NCI-H146 (cell line): ENCODE results near the gene SLC2A4.

Experiments
- DNase-seq: peaks from one replicate; lab custom pipeline; 2025; lab: John Stamatoyannopoulos, UW

The SLC2A4 gene

DNA sequence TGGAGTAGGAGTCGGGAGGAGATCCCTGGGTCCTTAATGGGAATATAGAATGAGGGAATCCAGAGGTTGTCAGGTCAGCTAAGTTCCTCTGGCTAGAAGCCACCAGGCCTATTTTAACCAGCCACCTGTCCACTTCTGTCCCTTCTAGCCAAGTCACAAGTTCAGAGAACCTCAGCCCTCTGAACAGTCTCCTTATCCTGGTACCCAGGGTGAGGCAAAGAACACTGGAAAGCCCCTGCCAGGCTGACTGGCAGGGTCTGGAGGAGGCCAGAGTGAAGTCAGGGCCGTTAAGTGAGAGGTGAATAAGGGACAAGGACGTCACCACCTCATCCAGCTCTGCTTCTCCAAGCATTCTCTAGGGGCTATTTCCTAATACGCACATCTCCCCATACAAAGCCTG is 32.7 kb upstream of the SLC2A4 start:
- no peak for DNase-seq

DNA sequence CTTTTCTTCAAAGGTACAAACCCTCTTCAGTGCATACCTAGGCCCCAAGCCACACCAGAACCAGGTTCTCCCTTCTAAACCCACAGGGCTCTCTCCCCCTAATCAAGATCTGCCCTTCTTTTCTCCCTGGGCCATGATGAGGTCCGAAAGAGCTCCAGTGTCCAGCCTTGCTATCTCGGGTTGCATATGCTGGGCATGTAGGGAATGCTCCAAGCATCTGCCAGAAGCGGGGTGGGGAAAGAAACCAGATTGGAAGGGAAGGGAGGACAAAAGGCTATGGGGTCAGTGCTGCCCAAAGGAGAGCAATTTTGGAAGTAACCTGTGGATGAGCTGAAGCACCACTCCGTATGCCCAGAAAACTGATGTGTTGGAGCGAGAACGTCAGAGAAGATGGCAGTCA is 32.3 kb upstream of the SLC2A4 start:
- DNase-seq = no peak

DNA sequence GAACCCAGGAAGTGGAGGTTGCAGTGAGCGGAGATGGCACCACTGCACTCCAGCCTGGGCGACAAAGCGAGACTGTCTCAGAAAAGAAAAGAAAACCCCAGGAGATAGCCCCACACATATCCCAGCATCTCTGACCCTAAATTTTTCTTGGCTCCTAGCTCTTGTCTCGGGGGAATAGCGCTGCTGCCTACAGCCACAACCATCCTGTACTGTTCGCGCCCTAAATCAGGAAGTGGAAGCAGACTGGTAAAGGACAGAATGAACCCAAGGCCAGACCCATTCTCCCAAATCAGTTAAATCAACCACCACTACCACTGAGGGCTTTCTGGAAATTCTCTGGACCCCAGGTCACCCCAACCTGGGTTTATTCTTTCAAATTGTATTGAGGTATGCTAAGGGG is 31.7 kb upstream of the SLC2A4 start:
- no peak for DNase-seq

DNA sequence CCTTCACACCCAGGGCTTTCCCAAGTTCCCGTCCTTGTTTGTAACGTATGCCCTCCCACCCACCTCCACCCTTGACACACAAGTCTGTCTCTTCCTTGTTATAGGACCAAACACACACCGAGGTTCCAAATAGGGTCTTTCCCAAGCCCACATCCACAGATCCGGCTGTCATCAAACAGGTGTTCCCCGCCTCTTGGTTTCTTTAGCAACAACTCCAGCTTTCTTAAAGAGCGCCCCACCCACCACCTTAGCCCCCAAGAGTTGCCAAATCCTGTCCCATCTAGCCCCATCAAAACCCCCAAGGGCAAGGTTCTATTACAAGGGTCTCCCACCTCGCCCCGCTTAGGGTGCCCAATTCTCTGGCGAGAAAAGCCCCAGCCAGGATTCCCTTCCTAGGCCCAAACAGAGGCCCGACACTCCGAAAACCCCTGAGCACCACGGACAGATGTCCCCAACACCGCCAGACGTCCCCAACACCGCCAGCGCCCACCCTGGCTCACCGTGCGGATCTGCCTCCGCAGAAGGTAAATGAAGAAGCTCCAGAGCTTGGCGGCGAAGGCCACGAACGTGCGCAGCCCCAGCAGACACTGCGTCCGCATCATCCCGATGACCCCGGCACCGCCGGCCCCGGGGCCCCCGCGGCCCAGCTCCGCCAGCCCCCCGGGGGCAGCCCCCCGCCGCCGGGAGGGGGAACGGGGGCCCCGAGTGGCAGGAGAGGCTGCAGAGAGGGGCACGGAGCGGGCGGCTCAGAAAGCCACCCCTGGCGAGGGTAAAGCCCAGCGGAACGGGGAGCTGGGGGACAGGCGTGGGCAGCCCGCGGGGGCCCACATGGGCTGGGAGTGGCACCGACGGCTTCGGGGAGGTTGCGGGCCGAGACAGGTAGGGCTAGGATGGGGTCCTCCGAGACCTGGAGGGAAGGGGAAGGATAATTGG is 30.6 kb upstream of the SLC2A4 start:
- DNase-seq = no peak

DNA sequence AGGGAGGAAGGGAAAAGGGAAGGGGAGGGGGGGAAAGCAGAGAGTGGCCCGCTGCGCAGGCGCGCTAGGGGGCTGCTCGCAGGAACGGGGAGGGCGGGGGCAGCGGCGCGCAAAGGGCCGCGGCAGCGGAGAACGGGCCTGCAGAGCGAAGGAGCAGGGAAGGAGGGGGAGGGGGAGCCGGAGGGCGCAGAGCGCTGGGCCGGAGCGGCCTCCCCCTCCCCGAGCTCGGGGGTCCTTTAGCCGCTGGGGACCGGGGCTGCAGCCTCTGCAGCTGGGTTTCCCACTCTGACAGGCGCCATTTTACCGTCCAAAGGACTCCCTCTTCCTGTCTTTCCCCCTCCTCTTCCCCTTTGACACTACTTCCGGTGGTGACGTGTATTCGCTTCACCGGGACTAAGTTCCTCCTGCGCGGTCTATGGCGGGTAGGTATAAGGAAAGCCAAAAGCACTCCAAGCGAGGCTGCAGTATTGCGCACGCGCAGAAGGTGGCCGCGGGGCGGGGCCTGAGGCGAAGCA is 29.8 kb upstream of the SLC2A4 start, which contains the start of gene CTDNEP1:
Gene CTDNEP1 (minus strand): TSS at position 74 of the 515 bp plus-strand sequence. CDS start 438 bp downstream, outside the sequence.
- peak; percentile 99 for DNase-seq

DNA sequence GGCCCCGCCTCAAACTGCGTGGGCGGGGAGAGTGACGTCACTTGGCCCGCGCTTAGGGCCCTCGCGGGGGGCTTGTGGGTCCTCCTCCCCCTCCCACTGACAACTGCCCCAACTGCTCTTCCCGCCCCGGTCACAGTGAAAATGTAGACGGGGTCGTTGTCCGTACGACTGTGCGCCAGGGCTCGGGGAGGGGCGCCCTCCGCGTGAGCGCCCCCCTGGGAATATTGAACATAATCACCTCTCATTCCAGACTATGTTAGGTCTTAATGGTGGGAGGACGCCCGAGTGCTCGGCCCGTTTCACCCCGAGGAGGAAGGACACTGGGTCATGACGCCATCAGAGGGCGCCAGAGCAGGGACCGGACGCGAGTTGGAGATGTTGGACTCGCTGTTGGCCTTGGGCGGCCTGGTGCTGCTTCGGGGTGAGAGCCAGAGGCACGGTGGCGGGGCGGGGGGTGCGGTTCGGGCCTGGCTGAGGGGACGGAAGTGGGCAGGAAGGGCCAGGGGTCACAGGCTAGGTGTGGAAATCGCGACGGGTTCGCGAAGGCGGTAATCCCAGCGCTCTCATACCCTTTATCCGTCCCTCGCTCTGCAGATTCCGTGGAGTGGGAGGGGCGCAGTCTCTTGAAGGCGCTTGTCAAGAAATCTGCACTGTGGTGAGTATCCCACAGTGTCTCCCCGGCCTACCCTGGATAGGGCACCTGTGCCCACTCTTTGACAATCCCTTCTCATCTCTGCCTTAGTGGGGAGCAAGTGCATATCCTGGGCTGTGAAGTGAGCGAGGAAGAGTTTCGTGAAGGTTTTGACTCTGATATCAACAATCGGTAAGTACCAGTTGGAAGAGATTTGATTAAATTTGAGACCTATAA is 29.1 kb upstream of the SLC2A4 start, which contains the start of gene ELP5:
Gene ELP5 (plus strand): TSS at position 40 of the 868 bp plus-strand sequence. CDS start 336 bp downstream, at position 376.
- DNase-seq = peak; percentile 91

DNA sequence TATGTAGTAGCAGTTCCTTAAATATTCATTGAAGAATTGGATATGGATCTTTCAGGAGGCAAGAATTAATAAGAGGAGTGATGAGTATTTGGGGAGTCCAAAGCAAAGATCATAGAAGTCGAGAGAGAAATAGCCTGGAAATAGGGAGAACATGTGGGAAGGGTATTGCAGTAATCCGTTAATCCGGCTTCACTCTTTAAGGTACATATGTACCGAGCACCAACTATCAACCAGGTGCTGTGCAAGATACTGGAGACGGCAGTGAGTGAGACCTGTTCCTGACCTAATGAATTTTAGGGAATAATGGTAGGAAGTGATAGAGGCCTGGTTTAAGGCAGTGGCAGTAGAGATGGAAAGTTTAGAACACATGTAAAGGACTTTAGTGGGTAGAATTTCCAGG is 28.4 kb upstream of the SLC2A4 start:
- no peak for DNase-seq

DNA sequence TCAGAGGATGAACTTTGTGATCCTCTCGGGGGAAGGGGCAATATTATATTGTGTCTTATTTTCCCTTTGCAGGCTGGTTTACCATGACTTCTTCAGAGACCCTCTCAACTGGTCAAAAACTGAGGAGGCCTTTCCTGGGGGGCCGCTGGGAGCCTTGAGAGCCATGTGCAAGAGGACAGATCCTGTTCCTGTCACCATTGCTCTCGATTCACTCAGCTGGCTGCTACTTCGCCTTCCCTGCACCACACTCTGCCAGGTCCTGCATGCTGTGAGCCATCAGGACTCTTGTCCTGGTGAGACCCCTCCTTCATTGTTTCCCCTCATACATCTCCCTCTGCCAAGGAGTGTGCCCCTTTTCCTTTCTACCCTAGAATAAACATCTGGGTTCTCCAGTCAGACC is 27.0 kb upstream of the SLC2A4 start:
- DNase-seq = no peak

DNA sequence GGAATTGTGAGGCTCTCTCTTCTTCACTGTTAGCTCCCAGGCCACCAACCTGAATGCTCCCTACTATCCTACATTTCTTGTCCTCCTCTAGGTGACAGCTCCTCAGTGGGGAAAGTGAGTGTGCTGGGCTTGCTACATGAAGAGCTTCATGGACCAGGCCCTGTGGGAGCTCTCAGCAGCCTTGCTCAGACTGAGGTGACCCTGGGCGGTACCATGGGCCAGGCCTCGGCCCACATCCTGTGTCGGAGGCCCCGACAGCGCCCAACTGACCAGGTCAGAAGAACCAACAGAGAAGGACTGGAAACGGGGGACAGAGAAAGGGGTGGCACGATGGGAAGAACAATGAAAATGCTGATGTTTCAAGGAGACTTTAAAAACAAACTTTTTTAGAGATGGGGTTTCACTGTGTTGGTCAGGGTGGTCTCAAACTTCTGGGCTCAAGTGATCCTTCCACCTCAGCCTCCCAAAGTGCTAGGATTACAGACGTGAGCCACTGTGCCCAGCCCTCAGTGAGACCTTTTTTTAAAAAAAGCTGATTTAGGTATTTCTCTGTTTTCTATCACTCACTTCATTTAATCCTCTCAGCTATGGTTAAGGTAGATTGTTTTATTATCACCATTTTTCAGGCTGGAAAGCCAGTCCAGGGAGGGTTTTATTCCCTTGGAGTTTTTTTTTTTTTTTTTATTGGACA is 24.6 kb upstream of the SLC2A4 start:
- no peak for DNase-seq

DNA sequence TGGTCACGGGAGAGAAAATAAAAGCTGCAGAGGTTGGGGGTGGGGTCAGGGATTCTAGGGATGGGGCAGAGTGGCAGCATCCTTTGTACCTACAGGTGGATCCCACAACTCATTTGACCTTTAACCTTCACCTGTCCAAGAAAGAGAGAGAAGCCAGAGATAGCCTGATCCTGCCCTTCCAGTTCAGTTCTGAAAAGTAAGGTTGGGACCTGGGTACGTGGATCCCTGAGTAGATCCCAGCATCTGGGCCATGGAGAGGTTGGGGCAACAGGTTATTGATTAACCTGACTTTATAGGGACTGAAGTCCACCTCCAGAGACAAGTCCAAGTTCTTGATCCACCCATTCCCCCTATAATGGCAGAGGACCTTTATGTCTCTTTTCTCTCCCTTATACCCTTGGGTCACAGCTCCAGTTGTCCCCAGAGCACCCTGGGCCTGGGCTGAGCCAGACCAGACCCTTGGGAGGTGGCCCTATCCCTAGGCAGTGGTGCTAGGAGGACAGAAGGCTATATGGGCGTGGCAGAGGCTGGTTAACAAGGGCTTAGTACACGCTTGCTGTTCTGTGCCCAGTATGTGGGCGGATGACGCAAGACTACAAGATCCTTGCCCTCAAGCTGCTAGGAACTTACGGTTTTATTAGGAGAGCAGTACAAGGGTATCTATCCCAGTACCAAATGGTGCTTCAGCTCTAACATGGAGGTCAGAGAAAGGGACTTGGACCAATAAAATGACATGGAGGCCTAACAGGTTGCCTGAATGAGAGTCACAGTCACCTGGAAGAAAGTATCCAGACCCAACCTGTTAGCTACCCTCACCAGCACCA is 22.6 kb upstream of the SLC2A4 start:
- no peak for DNase-seq

DNA sequence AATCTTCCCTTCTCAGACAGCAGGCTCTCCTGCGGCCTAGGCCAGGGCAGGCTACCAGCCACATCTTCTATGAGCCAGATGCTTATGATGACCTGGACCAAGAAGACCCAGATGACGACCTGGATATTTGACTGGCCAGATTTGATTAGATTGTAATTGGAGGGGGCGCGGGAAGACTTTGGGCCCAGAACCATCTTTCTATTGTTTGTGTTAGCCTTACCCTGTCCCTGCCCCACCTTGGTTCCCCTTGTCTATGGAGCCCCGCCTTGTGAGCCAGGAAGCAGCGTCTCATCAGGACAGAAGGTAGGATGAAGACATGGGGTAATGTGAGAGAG is 22.0 kb upstream of the SLC2A4 start:
- DNase-seq = no peak

DNA sequence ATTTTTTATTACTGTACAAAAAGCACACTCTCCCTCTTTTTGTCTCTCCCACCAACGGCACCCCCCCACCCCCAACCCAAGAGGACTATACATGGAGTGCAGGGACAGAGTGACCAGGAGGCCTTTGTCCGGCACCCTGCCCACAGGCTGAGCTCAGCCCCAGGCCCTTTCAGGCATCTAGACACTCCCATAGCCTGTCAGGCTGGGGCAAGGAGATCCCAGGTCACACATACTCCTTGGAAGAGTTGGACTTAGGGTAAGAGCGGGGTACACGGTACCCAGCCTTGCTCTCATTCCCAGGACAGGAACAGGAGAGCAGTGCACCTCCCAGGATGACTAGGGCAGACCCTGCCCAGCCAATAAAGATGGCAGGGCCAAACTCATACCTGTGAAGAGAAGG is 21.4 kb upstream of the SLC2A4 start:
- DNase-seq = no peak

DNA sequence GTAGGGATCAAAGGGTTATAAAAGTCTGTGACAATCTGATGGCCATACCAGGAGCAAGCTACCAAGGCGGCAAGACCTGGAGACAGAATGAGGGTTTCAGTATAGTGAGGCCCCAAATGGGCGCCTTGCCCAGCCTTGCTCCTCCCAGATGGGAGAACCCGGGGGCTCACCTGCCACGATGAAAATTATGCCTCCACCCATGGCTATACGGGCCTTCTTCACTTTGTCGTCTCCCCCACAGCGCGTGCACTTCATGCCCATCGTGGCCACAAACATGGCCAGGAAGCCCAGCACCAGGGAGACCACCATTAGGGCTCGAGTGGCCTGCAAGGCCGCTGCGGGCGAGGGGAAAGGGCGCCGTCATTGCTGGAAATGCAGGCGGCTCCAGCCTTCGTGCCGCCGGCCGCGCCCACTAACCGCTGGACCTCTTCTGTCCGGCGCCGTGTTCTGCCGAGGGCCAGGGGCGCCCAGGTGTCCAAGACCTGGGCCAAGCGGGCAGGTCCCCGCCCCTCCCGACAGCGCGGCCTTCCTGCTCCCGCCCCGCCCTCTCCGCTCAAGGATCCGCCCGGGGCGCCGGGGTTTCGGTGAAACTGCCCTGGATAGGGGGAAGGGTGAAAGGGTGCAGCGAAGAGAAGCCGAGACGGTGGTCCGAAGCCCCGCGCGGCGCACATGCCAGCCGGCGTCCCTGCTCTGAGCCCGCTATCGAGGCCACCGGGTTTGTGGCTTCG is 20.7 kb upstream of the SLC2A4 start:
- peak; percentile 80 for DNase-seq

DNA sequence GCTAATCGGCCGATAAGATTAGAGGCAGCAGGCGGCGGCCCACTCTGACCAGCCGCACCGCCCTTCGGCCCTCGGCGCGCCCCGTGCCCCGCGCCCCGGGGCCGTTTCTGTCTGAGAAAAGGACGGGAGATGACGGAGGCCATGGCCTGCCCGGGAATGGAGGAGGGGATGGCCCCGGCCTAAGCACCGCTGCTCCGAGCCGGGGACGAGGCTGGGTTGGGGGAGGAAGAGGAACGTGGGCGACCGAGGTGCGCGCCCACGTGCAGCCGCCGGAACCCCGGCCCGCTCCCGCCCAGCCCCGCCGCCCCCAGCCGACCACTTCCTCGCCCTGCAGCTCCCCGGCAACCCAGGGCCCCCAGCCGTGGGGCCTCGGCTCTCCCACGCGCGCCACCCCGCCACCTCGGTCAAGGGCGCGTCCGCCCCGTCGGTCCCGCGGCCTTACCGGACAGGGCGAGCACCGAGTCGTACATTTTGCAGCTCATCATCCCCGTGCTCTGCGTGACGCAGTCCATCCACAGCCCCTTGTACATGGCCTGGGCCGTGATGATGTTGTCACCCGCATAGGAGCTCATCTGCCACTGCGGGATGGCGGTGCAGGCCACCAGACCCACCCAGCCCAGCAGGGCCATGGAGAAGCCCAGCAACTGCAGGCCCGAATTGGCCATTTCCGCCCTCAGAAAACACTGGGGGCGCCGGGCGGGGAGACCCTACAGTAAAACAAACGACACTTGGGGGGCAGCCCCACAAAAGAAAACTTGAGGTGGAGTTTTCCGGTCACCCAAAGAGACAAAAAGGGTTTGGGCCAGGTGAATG is 19.9 kb upstream of the SLC2A4 start:
- peak; percentile 43 for DNase-seq

DNA sequence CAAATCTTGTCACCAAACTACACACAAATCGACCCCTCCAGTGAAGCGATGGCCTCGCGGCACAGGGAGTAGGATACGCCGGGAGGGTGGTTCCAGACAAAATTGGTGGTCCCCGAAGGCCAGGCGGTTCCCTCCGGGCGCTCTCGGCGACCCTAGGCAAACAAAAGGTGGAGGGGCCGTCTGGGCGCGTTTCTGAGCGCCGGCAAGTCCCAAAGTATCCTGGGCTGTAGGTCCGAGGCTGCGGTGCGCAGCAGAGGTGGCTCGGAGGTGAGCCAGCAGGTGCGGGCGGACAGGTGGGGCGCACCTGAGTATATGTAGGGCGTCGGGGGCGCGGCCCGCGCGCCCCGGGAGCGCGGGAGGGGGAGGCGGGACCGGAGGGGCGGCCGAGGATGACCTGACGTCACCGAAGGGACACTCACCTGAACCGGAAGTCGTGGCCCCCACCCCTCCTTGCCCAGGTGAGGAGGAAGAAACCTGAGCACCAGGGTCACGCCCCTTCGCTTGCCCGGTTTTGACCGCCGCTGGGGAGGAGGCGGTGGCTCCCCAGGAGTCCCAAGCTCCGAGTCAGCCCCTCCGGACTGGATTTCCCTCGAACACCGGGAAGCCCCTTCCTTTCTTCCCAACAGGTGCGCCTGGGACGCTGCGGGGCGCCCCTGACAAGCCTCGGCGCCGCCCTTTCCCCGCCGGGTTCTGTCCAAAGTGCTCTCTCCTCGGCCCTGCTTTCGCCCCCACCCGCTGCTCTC is 19.2 kb upstream of the SLC2A4 start, which contains the start of gene CLDN7:
Gene CLDN7 (minus strand): TSS at position 287 of the 743 bp plus-strand sequence. CDS start 435 bp downstream, outside the sequence.
- peak; percentile 95 for DNase-seq

DNA sequence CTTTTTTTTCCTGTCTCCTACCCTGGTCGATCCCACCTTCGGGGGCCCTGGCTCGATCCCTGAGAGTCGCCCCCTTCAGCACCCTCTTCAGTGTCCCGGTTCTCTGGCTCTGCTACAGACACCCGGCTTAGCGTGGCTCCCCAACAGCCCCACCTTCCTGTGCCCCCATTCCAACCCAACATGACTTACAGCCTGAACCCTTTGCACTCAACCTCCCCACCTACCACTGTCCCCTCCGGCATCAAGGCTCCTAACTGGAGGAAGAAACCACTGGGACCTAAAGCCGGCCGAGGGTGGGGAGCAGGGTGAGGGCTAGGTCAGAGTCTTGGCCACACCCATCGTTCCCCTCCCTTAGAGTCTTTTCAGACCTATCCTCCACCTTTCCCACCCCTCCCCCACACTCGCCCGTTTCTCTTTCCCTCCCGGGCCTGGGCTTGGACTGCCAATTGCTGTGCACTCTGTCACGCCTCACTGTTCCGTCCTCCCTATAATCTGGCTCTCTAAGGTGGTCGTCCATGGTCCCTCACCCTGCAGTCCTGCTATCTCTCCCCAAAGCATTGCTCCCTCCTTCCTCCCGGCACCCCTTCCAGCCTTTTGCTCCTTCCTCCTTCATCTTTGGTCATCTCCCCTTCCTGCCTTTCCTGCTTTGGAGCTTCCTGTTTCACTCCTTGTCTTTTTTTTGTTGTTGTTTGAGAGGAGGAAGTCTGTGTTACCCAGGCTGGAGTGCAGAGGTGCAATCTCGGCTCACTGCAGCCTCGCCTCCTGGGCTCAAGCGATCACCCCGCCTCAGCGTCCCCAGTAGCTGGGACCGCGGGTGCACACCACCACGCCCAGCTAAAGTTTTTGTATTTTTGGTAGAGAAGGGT is 18.4 kb upstream of the SLC2A4 start:
- peak; percentile 55 for DNase-seq

DNA sequence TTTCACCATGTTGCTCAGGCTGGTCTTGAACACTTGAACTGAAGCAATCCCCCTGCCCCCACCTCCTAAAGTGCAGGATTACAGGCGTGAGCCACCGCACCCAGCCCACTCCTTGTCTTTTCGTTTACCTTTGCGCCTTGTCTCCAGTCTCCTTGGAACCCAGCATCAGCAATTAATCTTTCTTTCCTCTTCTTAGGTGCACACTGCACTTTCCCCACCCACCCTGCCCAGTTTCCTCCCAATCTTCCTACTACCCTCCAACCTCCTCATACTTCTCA is 17.8 kb upstream of the SLC2A4 start:
- no peak for DNase-seq

DNA sequence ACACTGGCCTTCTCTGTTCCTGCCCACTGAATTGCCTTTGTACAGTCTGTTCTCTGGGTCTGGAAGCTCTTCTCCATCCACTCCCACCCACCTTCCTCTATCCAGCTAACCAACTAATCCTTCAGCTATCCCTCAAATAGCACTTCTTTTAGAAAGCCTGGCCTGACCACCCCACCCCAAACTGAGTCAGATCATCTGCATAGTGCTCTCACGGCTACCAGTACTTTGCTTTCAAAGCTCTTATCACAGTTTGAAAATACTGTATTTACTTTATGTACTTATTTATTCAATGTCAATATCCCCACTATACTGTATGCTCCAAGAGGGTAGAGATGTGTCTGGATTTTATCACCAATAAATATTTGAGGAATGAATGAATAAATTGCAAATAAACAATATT is 14.7 kb upstream of the SLC2A4 start:
- no peak for DNase-seq
